ENCODE data around the gene C1QTNF5. TPM values are rescaled to one million over a fixed set of nuclear protein-coding genes. Genes with fewer than 3 reads are reported as not detected.
A peak's percentile ranks its signal among the peaks of the same experiment; 100 is the strongest.

The C1QTNF5 gene
- polyA plus RNA-seq, 1 donor from 2014 or later: not detected

DNA sequence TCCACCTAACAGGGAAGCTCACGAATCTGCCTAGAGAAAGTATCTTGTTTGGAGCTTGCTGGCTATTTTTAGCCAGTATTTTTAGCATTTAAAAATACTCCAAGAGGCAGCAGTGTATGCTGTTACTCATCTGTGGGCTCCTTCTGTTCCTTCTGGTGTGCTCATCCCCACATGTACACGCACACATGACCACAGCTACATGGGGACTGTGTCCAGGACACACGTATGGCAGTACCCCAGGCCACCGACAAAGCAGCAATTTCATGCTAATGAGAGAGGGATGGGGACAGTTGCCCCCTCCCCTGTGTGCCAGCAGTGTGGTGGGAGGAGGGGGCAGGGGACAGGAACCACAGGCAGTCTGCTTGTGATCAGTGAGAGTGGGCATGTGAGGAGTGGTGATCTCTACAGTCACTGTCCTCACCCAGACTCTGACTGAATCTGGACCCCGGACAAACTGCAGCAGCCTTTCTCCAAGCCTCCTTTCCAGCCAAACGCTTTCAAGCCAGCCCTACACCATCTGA lies 24.4 kb upstream of the C1QTNF5 start:
- TF ChIP-seq, protein P1, sequence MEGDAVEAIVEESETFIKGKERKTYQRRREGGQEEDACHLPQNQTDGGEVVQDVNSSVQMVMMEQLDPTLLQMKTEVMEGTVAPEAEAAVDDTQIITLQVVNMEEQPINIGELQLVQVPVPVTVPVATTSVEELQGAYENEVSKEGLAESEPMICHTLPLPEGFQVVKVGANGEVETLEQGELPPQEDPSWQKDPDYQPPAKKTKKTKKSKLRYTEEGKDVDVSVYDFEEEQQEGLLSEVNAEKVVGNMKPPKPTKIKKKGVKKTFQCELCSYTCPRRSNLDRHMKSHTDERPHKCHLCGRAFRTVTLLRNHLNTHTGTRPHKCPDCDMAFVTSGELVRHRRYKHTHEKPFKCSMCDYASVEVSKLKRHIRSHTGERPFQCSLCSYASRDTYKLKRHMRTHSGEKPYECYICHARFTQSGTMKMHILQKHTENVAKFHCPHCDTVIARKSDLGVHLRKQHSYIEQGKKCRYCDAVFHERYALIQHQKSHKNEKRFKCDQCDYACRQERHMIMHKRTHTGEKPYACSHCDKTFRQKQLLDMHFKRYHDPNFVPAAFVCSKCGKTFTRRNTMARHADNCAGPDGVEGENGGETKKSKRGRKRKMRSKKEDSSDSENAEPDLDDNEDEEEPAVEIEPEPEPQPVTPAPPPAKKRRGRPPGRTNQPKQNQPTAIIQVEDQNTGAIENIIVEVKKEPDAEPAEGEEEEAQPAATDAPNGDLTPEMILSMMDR (IDR thresholded peaks at IDR 0.05; ENCODE audit: poor library complexity, severe bottlenecking): no peak
- TF ChIP-seq, protein P2, sequence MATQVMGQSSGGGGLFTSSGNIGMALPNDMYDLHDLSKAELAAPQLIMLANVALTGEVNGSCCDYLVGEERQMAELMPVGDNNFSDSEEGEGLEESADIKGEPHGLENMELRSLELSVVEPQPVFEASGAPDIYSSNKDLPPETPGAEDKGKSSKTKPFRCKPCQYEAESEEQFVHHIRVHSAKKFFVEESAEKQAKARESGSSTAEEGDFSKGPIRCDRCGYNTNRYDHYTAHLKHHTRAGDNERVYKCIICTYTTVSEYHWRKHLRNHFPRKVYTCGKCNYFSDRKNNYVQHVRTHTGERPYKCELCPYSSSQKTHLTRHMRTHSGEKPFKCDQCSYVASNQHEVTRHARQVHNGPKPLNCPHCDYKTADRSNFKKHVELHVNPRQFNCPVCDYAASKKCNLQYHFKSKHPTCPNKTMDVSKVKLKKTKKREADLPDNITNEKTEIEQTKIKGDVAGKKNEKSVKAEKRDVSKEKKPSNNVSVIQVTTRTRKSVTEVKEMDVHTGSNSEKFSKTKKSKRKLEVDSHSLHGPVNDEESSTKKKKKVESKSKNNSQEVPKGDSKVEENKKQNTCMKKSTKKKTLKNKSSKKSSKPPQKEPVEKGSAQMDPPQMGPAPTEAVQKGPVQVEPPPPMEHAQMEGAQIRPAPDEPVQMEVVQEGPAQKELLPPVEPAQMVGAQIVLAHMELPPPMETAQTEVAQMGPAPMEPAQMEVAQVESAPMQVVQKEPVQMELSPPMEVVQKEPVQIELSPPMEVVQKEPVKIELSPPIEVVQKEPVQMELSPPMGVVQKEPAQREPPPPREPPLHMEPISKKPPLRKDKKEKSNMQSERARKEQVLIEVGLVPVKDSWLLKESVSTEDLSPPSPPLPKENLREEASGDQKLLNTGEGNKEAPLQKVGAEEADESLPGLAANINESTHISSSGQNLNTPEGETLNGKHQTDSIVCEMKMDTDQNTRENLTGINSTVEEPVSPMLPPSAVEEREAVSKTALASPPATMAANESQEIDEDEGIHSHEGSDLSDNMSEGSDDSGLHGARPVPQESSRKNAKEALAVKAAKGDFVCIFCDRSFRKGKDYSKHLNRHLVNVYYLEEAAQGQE (IDR thresholded peaks at IDR 0.05; ENCODE audit: borderline replicate concordance): no peak
- TF ChIP-seq SMC3 (conservative IDR thresholded peaks at IDR 0.05; ENCODE audit: poor library complexity) (no peak), EZH2 (IDR thresholded peaks at IDR 0.05; ENCODE audit: borderline replicate concordance, insufficient read depth, low read length, poor library complexity, severe bottlenecking) (no peak), POLR2AphosphoS5 (IDR thresholded peaks at IDR 0.05) (no peak), MXI1 (conservative IDR thresholded peaks at IDR 0.05; ENCODE audit: poor library complexity, severe bottlenecking) (no peak), EP300 (conservative IDR thresholded peaks at IDR 0.05; ENCODE audit: poor library complexity, severe bottlenecking) (no peak), RAD21 (conservative IDR thresholded peaks at IDR 0.05) (no peak), TAF1 (IDR thresholded peaks at IDR 0.05; ENCODE audit: low read depth) (no peak)
- H3K4me2 ChIP-seq (ENCODE audit: low read length): no peak overlapping the region
- no peaks in the 10 kb centered on the region for H3K79me2 ChIP-seq (replicated peaks; ENCODE audit: insufficient read depth, low read length)
- H3K27me3 ChIP-seq (ENCODE audit: insufficient read depth, low read depth, low read length): peaks cover 13% of the 10 kb centered on the region
- no peaks in the 10 kb centered on the region for H4K20me1 ChIP-seq (ENCODE audit: insufficient read depth)
- H3K9ac ChIP-seq (ENCODE audit: low read length): no peak overlapping the region
- no peaks in the 10 kb centered on the region for H3K36me3 ChIP-seq (ENCODE audit: insufficient read depth, low read length)
- H3K9me2 ChIP-seq (ENCODE audit: insufficient read depth, low read length): no peaks in the 10 kb centered on the region
- H2AFZ ChIP-seq (ENCODE audit: low read depth, low read length): no peak overlapping the region
- H3F3A ChIP-seq (ENCODE audit: insufficient read depth, low read length, poor library complexity, severe bottlenecking): no peaks in the 10 kb centered on the region
- H3K27ac ChIP-seq (ENCODE audit: low read length): no peak overlapping the region
- no peaks in the 10 kb centered on the region for H3K9me3 ChIP-seq (ENCODE audit: low read length)
- no peak overlapping the region for H3K4me3 ChIP-seq (ENCODE audit: low read length)

DNA sequence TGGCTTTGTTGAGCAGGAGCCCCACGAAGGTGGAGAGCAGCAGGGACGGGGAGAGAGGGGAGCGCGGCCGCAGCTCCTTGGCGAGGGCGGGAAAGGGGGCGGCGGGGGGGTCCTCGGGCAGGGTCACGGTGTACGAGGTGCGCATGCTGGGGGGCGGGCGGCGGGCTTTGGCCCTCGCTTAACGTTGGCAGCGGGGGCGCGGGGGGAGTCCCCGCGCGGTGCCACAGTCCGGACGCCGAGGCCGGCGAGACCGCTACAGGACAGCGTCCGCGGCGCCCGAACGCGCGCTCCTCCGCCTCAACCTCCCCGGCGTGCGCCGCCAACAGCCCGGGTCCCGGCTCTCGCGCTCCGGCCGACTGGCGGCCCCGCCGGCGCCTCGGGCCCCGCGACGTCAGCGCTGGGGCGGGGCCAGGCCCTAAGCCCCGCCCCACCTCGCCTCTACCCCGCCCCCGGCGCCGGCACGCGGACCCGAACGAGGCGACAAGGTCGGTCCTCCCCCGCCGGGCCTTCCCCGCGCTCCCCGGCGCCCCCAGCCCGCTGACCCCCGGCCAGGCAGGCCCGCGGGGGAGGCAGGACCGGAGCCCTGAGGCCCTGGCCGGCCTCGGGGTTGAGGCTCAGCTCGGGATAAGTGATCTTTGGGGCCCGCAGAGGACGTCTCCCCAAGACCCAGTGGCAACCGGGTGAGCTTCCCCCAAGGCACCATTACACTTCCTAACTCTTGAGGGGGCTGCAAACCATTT lies 23.3 kb upstream of the C1QTNF5 start:
- peak overlapping the region; percentile 59 for H3K4me3 ChIP-seq (ENCODE audit: low read length)
- peaks cover 13% of the 10 kb centered on the region for H3K27me3 ChIP-seq (ENCODE audit: insufficient read depth, low read depth, low read length)
- no peaks in the 10 kb centered on the region for H3K79me2 ChIP-seq (replicated peaks; ENCODE audit: insufficient read depth, low read length)
- H3K36me3 ChIP-seq (ENCODE audit: insufficient read depth, low read length): no peaks in the 10 kb centered on the region
- no peaks in the 10 kb centered on the region for H3K9me2 ChIP-seq (ENCODE audit: insufficient read depth, low read length)
- H3K27ac ChIP-seq (ENCODE audit: low read length): no peak overlapping the region
- H3F3A ChIP-seq (ENCODE audit: insufficient read depth, low read length, poor library complexity, severe bottlenecking): no peaks in the 10 kb centered on the region
- H2AFZ ChIP-seq (ENCODE audit: low read depth, low read length): no peak overlapping the region
- peak; percentile 18 for TF ChIP-seq POLR2AphosphoS5 (IDR thresholded peaks at IDR 0.05)
- no peak for TF ChIP-seq SMC3 (conservative IDR thresholded peaks at IDR 0.05; ENCODE audit: poor library complexity)
- H3K4me2 ChIP-seq (ENCODE audit: low read length): no peak overlapping the region
- H4K20me1 ChIP-seq (ENCODE audit: insufficient read depth): no peaks in the 10 kb centered on the region
- no peaks in the 10 kb centered on the region for H3K9me3 ChIP-seq (ENCODE audit: low read length)
- peak overlapping the region; percentile 59 for H3K9ac ChIP-seq (ENCODE audit: low read length)
